ENCODE data around the gene TSHZ2. TPM values are rescaled to one million over a fixed set of nuclear protein-coding genes. Genes with fewer than 3 reads are reported as not detected.

TSHZ2 gene
- total and polyA plus RNA-seq, 11 donors = 1.8 to 12.1 (median 3.7) TPM

GRCh38 chr20:53001498-53002301, 29.5 kb downstream of the TSHZ2 start:
- WGBS, 4 donors = 61 to 65% (median 63%) methylated on average over 9 of the region's 9 CpGs
- Histone ChIP-seq H3K9me3 (no peaks in the 10 kb centered on the region), H3K27me3 (no peaks in the 10 kb centered on the region), H3K27ac (peak overlapping the region in 1 of 12 donors; percentile 48), H3K4me3 (peak overlapping the region in 1 of 12 donors; percentile 8), H3K36me3 (no peaks in the 10 kb centered on the region), H3K4me1 (peaks cover 0 to 13% (median 0%) of the 10 kb centered on the region in 12 donors)
- no peak for ATAC-seq
- no peak for DNase-seq
- intact Hi-C loops (cut with DNase I) = no loop called here
- TF ChIP-seq CTCF (IDR thresholded peaks at IDR 0.05) (no peak), POLR2A (IDR thresholded peaks at IDR 0.05) (no peak)

- no peak overlapping the region for H3K27ac ChIP-seq
Measured at GRCh38 chr20:53002786-53003185, 30.6 kb downstream of the TSHZ2 start.

GRCh38 chr20:53003420-53004154, 31.4 kb downstream of the TSHZ2 start:
- WGBS, 4 donors = 79 to 90% (median 83%) methylated on average over 10 of the region's 10 CpGs
- no peak overlapping the region for H3K27ac ChIP-seq
- H3K36me3 ChIP-seq = no peaks in the 10 kb centered on the region
- H3K9me3 ChIP-seq = no peaks in the 10 kb centered on the region
- no peak for ATAC-seq
- TF ChIP-seq POLR2A (IDR thresholded peaks at IDR 0.05) (no peak), CTCF (IDR thresholded peaks at IDR 0.05) (no peak)
- intact Hi-C loops (cut with DNase I) = no loop called here
- DNase-seq = no peak
- peaks cover 0 to 13% (median 0%) of the 10 kb centered on the region in 12 donors for H3K4me1 ChIP-seq
- no peaks in the 10 kb centered on the region for H3K27me3 ChIP-seq
- no peak overlapping the region for H3K4me3 ChIP-seq

More at GRCh38 chr20:53002786-53003185, 30.6 kb downstream of the TSHZ2 start:
- TF ChIP-seq CTCF (IDR thresholded peaks at IDR 0.05) (no peak), POLR2A (IDR thresholded peaks at IDR 0.05) (no peak)
- intact Hi-C loops (cut with DNase I) = no loop called here
- Histone ChIP-seq H3K27me3 (no peaks in the 10 kb centered on the region), H3K4me1 (peaks cover 0 to 13% (median 0%) of the 10 kb centered on the region in 12 donors), H3K9me3 (no peaks in the 10 kb centered on the region), H3K4me3 (no peak overlapping the region), H3K36me3 (no peaks in the 10 kb centered on the region)
- ATAC-seq = no peak
- 80 to 88% (median 85%) methylated on average over 5 of the region's 5 CpGs for WGBS, 4 donors
- no peak for DNase-seq

- intact Hi-C loops (cut with DNase I) = no loop called here
Measured at GRCh38 chr20:53004267-53004813, 32.2 kb downstream of the TSHZ2 start.

More at GRCh38 chr20:53004267-53004813, 32.2 kb downstream of the TSHZ2 start:
- H3K27me3 ChIP-seq = no peaks in the 10 kb centered on the region
- no peaks in the 10 kb centered on the region for H3K9me3 ChIP-seq
- ATAC-seq = peak in 2 of 4 donors; percentile 45 to 82
- no peak for TF ChIP-seq CTCF (IDR thresholded peaks at IDR 0.05)
- TF ChIP-seq POLR2A (IDR thresholded peaks at IDR 0.05) = no peak
- WGBS, 4 donors = 67 to 75% (median 71%) methylated on average over 9 of the region's 9 CpGs
- no peak overlapping the region for H3K4me3 ChIP-seq
- H3K36me3 ChIP-seq = no peaks in the 10 kb centered on the region
- H3K4me1 ChIP-seq = peaks cover 0 to 13% (median 0%) of the 10 kb centered on the region in 12 donors
- H3K27ac ChIP-seq = peak overlapping the region in 2 of 12 donors; percentile 14 to 25
- DNase-seq = peak in 1 of 5 donors; percentile 23

Measured in heart left ventricle (tissue), 16 donors.